Left renal cortex interstitium (tissue), 4 donors: ENCODE results near the gene DDC. TPM values are rescaled to one million over a fixed set of nuclear protein-coding genes. Genes with fewer than 3 reads are reported as not detected.
A peak's percentile ranks its signal among the peaks of the same experiment; 100 is the strongest.
"Not testable (repeated sequence)": the region's sequence is repeated elsewhere in the genome, so short reads cannot be mapped to it uniquely, and the experiment has no call there.

Experiments used
- DNase-seq, 4 donors: peaks; one replicate each; pipeline ENCODE4 v3.0.0-alpha.2; 2013; ENCODE audit warnings: low read depth in 4 of 4, low spot score in 2 of 4, missing footprints in 1 of 4
- polyA plus RNA-seq, 4 donors: library from polyadenylated mRNA; unstranded; fragments of 120-200 nt; gene quantifications; one replicate each; pipeline ENCODE4 v1.2.1, GENCODE V29; 2013; ENCODE audit not compliant: insufficient read length in 4 of 4

Gene DDC
- polyA plus RNA-seq, 4 donors, result 64.0 to 88.1 (median 72.7) TPM

DNA sequence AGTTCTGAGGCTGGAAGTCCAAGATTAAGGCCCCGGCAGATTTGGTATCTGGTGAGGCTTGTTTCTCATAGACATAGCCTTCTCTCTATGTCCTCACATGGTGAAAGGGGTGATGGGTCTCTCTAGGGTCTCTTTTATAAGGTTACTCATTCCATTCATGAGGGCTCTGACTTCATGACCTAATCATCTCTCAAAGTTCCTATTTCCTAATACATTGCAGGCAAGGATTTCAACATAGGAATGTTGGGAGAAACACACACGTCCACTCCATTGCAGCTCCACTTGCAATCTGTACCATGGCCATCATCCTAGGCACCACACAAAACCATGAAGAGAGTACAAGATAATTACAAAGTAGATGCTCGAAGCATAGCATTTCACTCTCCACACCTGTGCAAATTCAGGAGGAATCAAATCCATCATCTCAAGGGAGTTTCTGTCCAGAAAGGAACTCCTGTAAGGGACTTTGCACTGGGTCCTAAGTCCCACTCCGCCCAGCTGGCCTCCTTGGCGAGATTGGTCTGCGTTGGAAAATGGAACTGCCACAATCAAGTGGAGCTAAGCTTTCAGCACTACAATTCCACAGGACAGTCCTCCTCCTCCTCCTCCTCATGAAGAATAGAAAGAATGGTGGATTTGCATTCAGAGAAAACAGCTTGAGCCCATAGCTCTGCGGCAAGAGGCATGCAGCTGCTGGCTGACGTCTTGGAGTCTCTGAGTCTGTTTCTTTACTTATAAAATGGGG, 8.8 kb downstream of the DDC start:
- no peak for DNase-seq

GRCh38 chr7:50555594-50556140, 9.5 kb downstream of the DDC start:
- no peak for DNase-seq

GRCh38 chr7:50554431-50555322, 10.5 kb downstream of the DDC start:
- DNase-seq, result no peak

- DNase-seq, result no peak
Measured at GRCh38 chr7:50553973-50554372, 11.2 kb downstream of the DDC start.

DNA sequence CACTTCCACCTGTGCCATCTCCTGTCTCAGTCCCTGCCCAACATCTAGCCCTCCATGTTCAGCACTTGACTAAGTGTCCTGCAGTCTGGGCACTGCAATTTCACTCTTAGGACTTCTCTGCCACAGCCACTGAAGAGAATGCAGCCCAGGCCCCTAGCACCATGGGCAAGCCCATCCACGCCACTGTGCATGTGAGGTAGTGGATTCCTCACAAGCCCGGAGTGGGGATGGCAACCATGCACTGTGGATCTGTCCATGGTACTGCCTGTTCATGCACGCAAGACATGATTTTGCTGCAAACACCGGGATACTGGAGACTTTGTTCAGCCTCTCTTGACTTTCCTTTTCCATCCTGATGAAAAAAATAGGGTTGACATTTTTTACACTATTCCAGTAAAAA, 12.3 kb downstream of the DDC start:
- DNase-seq, result peak in 1 of 4 donors; percentile 24

- DNase-seq, result no peak
Measured at GRCh38 chr7:50552139-50552538, 13.1 kb downstream of the DDC start.

- DNase-seq, result not testable (repeated sequence)
Measured at GRCh38 chr7:50545613-50546012, 19.6 kb downstream of the DDC start.

DNA sequence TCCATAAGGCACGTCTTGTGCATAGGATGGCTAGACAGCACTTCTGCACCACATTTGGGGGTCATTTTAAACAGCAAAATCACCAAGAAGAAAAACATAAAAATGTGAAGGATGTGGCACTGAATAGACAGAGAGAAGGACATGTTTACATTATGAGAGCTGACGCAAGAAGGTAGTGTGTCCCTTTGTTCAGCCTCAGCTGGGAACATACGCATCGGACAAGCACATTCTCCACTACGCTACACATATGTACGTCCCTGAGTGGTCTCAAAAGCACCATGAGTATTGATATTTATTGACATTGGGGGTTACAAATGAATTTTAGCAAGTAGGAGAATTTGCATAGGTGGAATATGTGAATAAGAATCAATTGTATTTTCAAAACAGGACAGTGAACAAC, 20.2 kb downstream of the DDC start:
- no peak for DNase-seq

DNA sequence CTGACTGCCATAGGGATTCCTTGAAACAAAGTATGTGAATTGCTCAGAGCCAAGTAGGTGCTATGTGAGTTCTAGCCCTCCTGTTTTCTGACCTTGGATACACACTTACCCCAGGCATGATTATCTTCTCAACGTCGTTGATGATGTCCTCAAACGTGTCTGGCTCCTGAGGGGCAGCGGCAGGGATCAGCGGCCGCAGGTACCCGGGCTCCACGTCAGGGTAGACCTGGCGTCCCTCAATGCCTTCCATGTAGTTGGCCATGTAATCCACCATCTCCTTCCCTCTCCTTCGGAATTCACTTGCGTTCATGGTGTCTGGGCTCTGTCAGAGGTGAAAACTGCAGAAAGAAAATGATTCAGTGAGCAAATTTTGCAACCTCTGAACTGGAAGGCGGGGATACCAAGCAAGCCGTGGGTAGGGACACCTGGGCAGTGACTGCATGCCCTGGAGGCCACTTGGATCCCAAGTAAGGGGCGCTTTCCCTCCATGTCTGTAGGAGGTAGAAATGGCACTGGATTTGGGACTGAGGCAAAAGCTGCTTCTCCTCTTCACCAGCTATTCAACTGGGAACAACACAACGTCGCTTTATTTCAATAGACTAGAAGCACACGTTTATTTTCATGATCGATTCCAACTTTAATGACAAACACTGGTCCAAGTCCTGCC, 21.3 kb downstream of the DDC start:
- DNase-seq, result no peak

DNA sequence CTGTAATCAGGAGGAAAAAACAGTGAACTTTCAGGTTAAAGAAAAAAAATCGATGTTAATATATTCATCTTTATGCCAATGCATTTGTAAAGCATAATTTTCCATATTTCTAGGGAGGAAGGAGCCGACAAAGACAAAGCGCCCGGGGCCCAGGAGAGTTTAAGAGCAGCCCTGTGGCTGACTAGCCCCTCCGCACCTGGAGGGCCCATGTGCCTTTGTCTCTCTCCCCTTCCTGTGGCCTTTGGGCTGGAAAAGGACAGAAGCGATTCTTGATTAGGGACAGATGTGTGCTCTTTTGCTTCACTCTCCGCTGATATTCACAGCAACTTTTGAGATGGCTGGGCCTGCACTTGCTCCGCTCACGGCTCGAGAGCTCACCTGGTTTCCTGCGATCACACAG, 23.1 kb downstream of the DDC start:
- no peak for DNase-seq

- no peak for DNase-seq
Measured at GRCh38 chr7:50540785-50541579, 24.2 kb downstream of the DDC start.

GRCh38 chr7:50539725-50540124, 25.5 kb downstream of the DDC start:
- no peak for DNase-seq

GRCh38 chr7:50538478-50538877, 26.7 kb downstream of the DDC start:
- no peak for DNase-seq

DNA sequence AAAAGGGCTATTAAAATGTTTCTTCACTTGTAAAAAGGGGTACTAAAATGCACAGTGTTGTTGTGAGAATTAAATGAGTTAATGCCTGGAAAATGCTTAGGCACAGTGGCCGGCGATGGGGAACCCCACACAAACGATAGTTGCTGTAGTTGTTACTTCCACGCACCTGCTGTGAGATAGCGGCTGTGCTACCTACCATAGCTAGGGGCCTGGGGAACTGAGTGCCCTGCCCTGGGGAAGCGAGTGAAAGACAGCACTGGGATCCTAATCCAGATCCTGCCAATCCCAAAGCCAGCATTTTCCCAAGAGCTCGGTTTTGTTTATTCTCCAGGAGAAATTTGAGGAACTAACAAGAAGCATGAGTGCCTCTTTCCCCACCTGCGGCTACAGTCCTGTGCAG, 27.8 kb downstream of the DDC start:
- no peak for DNase-seq

GRCh38 chr7:50535291-50535711, 29.9 kb downstream of the DDC start:
- DNase-seq, result not testable (repeated sequence)

- no peak for DNase-seq
Measured at GRCh38 chr7:50534690-50535290, 30.4 kb downstream of the DDC start.

- no peak for DNase-seq
Measured at GRCh38 chr7:50533866-50534265, 31.3 kb downstream of the DDC start.

GRCh38 chr7:50531928-50532327, 33.3 kb downstream of the DDC start:
- DNase-seq, result no peak

- DNase-seq, result no peak
Measured at GRCh38 chr7:50531401-50531911, 33.7 kb downstream of the DDC start.

DNA sequence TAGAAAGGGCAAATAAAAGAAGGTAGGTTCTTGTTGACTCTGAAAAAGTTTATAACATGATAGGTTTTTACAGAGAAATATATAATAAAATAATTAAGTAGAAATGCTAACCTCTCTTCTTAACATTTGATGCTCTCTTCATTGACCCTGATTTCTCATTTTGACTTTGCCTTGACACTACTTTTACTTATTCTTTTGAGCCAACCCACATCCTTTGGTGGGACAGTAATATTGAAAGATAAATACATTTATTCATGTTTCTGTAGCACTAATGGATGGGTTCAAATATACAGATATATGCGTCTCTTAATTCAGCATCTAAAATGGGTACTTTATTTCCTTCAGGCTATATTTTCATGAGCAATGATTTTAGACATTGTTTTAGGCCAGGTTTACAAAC, 34.4 kb downstream of the DDC start:
- no peak for DNase-seq
